BLaER1 treated with 17β-estradiol and CSF1 and Interleukin-3, amounts not matched to agents 10 nM and 100 nM (cell line): ENCODE data around the gene SORL1.

Source experiments
- H3K27ac ChIP-seq, 11 experiments: shearing (Covaris generic); formaldehyde crosslinking; 2 replicates each; pipeline ENCODE4 v1.8.1; 2022
- H3K27me3 ChIP-seq, 11 experiments: shearing (Covaris generic); formaldehyde crosslinking; 2 replicates each; pipeline ENCODE4 v1.8.1; 2022
- H3K36me3 ChIP-seq, 11 experiments: shearing (Covaris generic); formaldehyde crosslinking; 2 replicates each; pipeline ENCODE4 v1.8.1; 2022
- H3K4me1 ChIP-seq, 10 experiments: shearing (Covaris generic); formaldehyde crosslinking; 2 replicates each; pipeline ENCODE4 v1.8.1; 2022
- H3K4me2 ChIP-seq, 11 experiments: shearing (Covaris generic); formaldehyde crosslinking; 2 replicates each; pipeline ENCODE4 v1.8.1; 2022
- H3K4me3 ChIP-seq, 10 experiments: shearing (Covaris generic); formaldehyde crosslinking; 2 replicates each; pipeline ENCODE4 v1.8.1; 2022
- H3K9ac ChIP-seq, 11 experiments: shearing (Covaris generic); formaldehyde crosslinking; 2 replicates each; pipeline ENCODE4 v1.8.1; 2022
- H3K9me3 ChIP-seq, 11 experiments: shearing (Covaris generic); formaldehyde crosslinking; replicated peaks in 1 of 11; 2 replicates each; pipeline ENCODE4 v1.8.1; 2022
- H4K20me1 ChIP-seq, 11 experiments: shearing (Covaris generic); formaldehyde crosslinking; 2 replicates each; pipeline ENCODE4 v1.8.1; 2022
- Cebpa-rat ChIP-seq, 11 experiments: shearing (Covaris generic); IDR thresholded peaks; 2 replicates each; pipeline ENCODE4 v1.8.1; 2022

The SORL1 gene

GRCh38 chr11:121578251-121578976 lies 126.3 kb downstream of the SORL1 start:
- Histone ChIP-seq H3K36me3 (peaks cover 0 to 85% (median 60%) of the 10 kb centered on the region in 11 experiments; a peak in 19 of 22 replicates), H3K4me2 (peak overlapping the region in 7 of 11 experiments; percentile 3 to 43 (median 32); a peak in 9 of 22 replicates), H3K27ac (no peak overlapping the region), H4K20me1 (no peaks in the 10 kb centered on the region), H3K9ac (no peak overlapping the region), H3K9me3 (peaks cover 19 to 43% (median 24%) of the 10 kb centered on the region in 11 experiments), H3K4me3 (no peak overlapping the region), H3K27me3 (no peaks in the 10 kb centered on the region), H3K4me1 (peaks cover 21 to 66% (median 49%) of the 10 kb centered on the region in 10 experiments)
- TF ChIP-seq Cebpa-rat (IDR thresholded peaks at IDR 0.05): no peak

GRCh38 chr11:121580154-121580553 lies 128.0 kb downstream of the SORL1 start:
- Histone ChIP-seq H4K20me1 (no peaks in the 10 kb centered on the region), H3K9me3 (peaks cover 19 to 43% (median 24%) of the 10 kb centered on the region in 11 experiments), H3K4me1 (peaks cover 21 to 48% (median 37%) of the 10 kb centered on the region in 10 experiments), H3K9ac (no peak overlapping the region), H3K36me3 (peaks cover 0 to 77% (median 56%) of the 10 kb centered on the region in 11 experiments; a peak in 20 of 22 replicates), H3K27ac (no peak overlapping the region), H3K27me3 (no peaks in the 10 kb centered on the region), H3K4me3 (no peak overlapping the region), H3K4me2 (no peak overlapping the region)
- TF ChIP-seq Cebpa-rat (IDR thresholded peaks at IDR 0.05): no peak

- peaks cover 21 to 34% (median 25%) of the 10 kb centered on the region in 10 experiments for H3K4me1 ChIP-seq
- H3K27ac ChIP-seq: peak overlapping the region in 8 of 11 experiments; percentile 25 to 72 (median 66); a peak in 13 of 22 replicates
- no peak overlapping the region; a peak in 1 of 22 replicates for H3K9ac ChIP-seq
- no peaks in the 10 kb centered on the region for H4K20me1 ChIP-seq
- peaks cover 0 to 66% (median 53%) of the 10 kb centered on the region in 11 experiments; a peak in 20 of 22 replicates for H3K36me3 ChIP-seq
- no peaks in the 10 kb centered on the region for H3K27me3 ChIP-seq
- no peak overlapping the region for H3K4me3 ChIP-seq
- H3K4me2 ChIP-seq: peak overlapping the region in 10 of 11 experiments; percentile 29 to 55 (median 52); a peak in 15 of 22 replicates
- no peak for TF ChIP-seq Cebpa-rat (IDR thresholded peaks at IDR 0.05)
- H3K9me3 ChIP-seq: peaks cover 19 to 41% (median 24%) of the 10 kb centered on the region in 11 experiments
Measured at GRCh38 chr11:121581607-121582006, 129.5 kb downstream of the SORL1 start.

- Histone ChIP-seq H3K36me3 (peaks cover 0 to 63% (median 54%) of the 10 kb centered on the region in 11 experiments; a peak in 20 of 22 replicates), H3K9me3 (peaks cover 19 to 34% (median 24%) of the 10 kb centered on the region in 11 experiments), H4K20me1 (no peaks in the 10 kb centered on the region), H3K4me3 (no peak overlapping the region), H3K4me2 (peak overlapping the region; percentile 29 to 55 (median 52)), H3K4me1 (peaks cover 21 to 34% (median 24%) of the 10 kb centered on the region in 10 experiments), H3K27ac (peak overlapping the region in 8 of 11 experiments; percentile 25 to 72 (median 66); a peak in 16 of 22 replicates), H3K9ac (peak overlapping the region in 6 of 11 experiments; percentile 3 to 32 (median 20); a peak in 7 of 22 replicates), H3K27me3 (no peaks in the 10 kb centered on the region)
- TF ChIP-seq Cebpa-rat (IDR thresholded peaks at IDR 0.05): no peak
Measured at GRCh38 chr11:121582296-121582695, 130.2 kb downstream of the SORL1 start.

GRCh38 chr11:121583825-121584224 lies 131.7 kb downstream of the SORL1 start:
- Histone ChIP-seq H3K9ac (no peak overlapping the region), H4K20me1 (no peaks in the 10 kb centered on the region), H3K4me3 (no peak overlapping the region), H3K9me3 (peaks cover 18 to 24% (median 22%) of the 10 kb centered on the region in 11 experiments), H3K4me2 (no peak overlapping the region; a peak in 1 of 22 replicates), H3K27me3 (no peaks in the 10 kb centered on the region), H3K36me3 (peaks cover 0 to 62% (median 52%) of the 10 kb centered on the region in 11 experiments; a peak in 19 of 22 replicates), H3K27ac (peak overlapping the region in 2 of 11 experiments; percentile 65 to 67; a peak in 3 of 22 replicates), H3K4me1 (peaks cover 25 to 39% (median 33%) of the 10 kb centered on the region in 10 experiments)
- no peak for TF ChIP-seq Cebpa-rat (IDR thresholded peaks at IDR 0.05)

GRCh38 chr11:121586750-121587149 lies 134.6 kb downstream of the SORL1 start:
- TF ChIP-seq Cebpa-rat (IDR thresholded peaks at IDR 0.05): no peak
- no peak overlapping the region for H3K27ac ChIP-seq
- H3K36me3 ChIP-seq: peaks cover 0 to 46% (median 25%) of the 10 kb centered on the region in 11 experiments; a peak in 15 of 22 replicates
- no peaks in the 10 kb centered on the region for H3K9me3 ChIP-seq
- H3K4me3 ChIP-seq: no peak overlapping the region
- H3K9ac ChIP-seq: no peak overlapping the region
- H4K20me1 ChIP-seq: no peaks in the 10 kb centered on the region
- no peak overlapping the region for H3K4me2 ChIP-seq
- peaks cover 46 to 61% (median 54%) of the 10 kb centered on the region in 10 experiments for H3K4me1 ChIP-seq
- H3K27me3 ChIP-seq: no peaks in the 10 kb centered on the region

- H3K27me3 ChIP-seq: no peaks in the 10 kb centered on the region
- H3K9ac ChIP-seq: no peak overlapping the region
- H3K4me3 ChIP-seq: no peak overlapping the region
- no peaks in the 10 kb centered on the region for H4K20me1 ChIP-seq
- no peak overlapping the region; a peak in 1 of 22 replicates for H3K27ac ChIP-seq
- H3K4me1 ChIP-seq: peaks cover 43 to 57% (median 49%) of the 10 kb centered on the region in 10 experiments
- peak overlapping the region in 3 of 11 experiments; percentile 81 to 92 (median 90); a peak in 6 of 22 replicates for H3K4me2 ChIP-seq
- peaks cover 0 to 50% (median 27%) of the 10 kb centered on the region in 11 experiments; a peak in 15 of 22 replicates for H3K36me3 ChIP-seq
- no peaks in the 10 kb centered on the region for H3K9me3 ChIP-seq
- TF ChIP-seq Cebpa-rat (IDR thresholded peaks at IDR 0.05): no peak
Measured at GRCh38 chr11:121587182-121587581, 135.1 kb downstream of the SORL1 start.

- H3K4me1 ChIP-seq: peaks cover 36 to 46% (median 39%) of the 10 kb centered on the region in 10 experiments
- no peaks in the 10 kb centered on the region for H3K9me3 ChIP-seq
- H3K27ac ChIP-seq: peak overlapping the region in 9 of 11 experiments; percentile 20 to 82 (median 76); a peak in 17 of 22 replicates
- H3K27me3 ChIP-seq: no peaks in the 10 kb centered on the region
- no peak for TF ChIP-seq Cebpa-rat (IDR thresholded peaks at IDR 0.05)
- peak overlapping the region; percentile 71 to 92 (median 82) for H3K4me2 ChIP-seq
- H4K20me1 ChIP-seq: no peaks in the 10 kb centered on the region
- H3K36me3 ChIP-seq: peaks cover 0 to 53% (median 28%) of the 10 kb centered on the region in 11 experiments; a peak in 15 of 22 replicates
- H3K4me3 ChIP-seq: no peak overlapping the region; a peak in 1 of 20 replicates
- peak overlapping the region in 4 of 11 experiments; percentile 41 to 65 (median 60); a peak in 8 of 22 replicates for H3K9ac ChIP-seq
Measured at GRCh38 chr11:121588747-121589146, 136.6 kb downstream of the SORL1 start.
